Measurements from ENCODE around the gene UROC1. TPM values are rescaled to one million over a fixed set of nuclear protein-coding genes. Genes with fewer than 3 reads are reported as not detected.

Gene UROC1
- total RNA-seq, 3 donors from 2014 or later: not detected

DNA sequence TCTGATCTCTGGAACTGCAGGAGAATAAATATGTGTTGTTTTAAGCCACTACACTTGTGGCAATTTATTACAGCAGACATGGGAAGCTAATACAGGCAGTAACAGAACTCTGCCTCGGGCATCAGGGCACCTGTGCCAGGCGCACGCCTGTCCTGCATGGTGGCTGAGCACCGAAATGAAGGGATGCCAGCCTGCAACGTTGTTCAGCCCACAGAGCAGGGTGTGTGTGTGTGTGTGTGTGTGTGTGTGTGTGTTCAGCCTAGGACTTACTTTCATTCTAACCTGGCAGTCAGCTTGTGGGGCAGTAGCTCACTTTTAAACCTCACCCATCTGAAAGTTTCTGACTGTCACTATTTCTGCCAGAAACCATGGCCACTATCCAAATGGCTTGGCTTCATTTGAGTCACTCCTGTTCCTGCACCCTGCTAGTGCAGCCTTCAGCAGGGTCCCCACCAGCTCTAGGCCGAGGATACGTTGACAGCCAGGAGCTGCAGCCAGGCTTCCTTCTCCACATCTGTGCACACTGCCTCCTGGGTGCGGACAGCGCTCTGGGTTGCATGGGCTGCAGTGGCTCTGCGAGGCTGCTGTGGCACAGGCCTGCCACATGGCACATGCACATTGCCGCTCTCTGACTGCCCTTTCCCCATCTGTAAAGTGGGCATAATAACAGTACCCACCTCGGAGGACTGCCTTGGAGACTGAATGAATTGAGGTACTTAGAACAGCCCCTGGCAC, 4.5 kb downstream of the UROC1 start:
- DNase-seq (peak in 1 of 3 donors; percentile 22), ATAC-seq (no peak)
- intact Hi-C loops (cut with DNase I, micrococcal nuclease): no loop called here
- TF ChIP-seq, protein P1, sequence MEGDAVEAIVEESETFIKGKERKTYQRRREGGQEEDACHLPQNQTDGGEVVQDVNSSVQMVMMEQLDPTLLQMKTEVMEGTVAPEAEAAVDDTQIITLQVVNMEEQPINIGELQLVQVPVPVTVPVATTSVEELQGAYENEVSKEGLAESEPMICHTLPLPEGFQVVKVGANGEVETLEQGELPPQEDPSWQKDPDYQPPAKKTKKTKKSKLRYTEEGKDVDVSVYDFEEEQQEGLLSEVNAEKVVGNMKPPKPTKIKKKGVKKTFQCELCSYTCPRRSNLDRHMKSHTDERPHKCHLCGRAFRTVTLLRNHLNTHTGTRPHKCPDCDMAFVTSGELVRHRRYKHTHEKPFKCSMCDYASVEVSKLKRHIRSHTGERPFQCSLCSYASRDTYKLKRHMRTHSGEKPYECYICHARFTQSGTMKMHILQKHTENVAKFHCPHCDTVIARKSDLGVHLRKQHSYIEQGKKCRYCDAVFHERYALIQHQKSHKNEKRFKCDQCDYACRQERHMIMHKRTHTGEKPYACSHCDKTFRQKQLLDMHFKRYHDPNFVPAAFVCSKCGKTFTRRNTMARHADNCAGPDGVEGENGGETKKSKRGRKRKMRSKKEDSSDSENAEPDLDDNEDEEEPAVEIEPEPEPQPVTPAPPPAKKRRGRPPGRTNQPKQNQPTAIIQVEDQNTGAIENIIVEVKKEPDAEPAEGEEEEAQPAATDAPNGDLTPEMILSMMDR (IDR thresholded peaks at IDR 0.05): no peak
- H3K4me1 ChIP-seq (ENCODE audit: low read depth): no peaks in the 10 kb centered on the region
- no peaks in the 10 kb centered on the region for H3K36me3 ChIP-seq (ENCODE audit: low read depth)
- no peak overlapping the region for H3K4me3 ChIP-seq
- H3K9me3 ChIP-seq: no peaks in the 10 kb centered on the region

DNA sequence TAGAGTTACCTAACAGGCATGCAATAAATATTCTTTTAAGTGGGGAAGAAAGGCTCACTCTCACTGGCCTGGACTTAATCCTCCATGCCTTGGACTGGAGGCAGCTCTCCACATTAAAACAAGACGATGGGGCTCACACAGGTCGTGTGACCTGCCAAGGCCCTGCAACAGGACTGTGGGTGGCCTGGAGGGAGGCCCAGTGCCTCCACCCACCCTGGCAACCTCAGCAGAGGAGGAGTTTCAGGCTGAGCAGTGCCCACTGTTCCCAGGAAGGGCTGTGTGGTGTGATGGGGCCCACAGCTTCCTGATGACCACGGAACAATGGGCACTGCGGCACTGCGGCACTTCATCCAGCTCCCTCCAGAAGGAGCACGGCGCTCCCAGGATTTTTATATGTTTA, 5.5 kb downstream of the UROC1 start:
- intact Hi-C loops (cut with DNase I, micrococcal nuclease): no loop called here
- H3K9me3 ChIP-seq: no peaks in the 10 kb centered on the region
- TF ChIP-seq, protein P1 (IDR thresholded peaks at IDR 0.05): no peak
- DNase-seq (peak in 1 of 3 donors; percentile 28), ATAC-seq (no peak)
- H3K36me3 ChIP-seq (ENCODE audit: low read depth): no peaks in the 10 kb centered on the region
- H3K4me3 ChIP-seq: no peak overlapping the region
- H3K4me1 ChIP-seq (ENCODE audit: low read depth): no peaks in the 10 kb centered on the region

DNA sequence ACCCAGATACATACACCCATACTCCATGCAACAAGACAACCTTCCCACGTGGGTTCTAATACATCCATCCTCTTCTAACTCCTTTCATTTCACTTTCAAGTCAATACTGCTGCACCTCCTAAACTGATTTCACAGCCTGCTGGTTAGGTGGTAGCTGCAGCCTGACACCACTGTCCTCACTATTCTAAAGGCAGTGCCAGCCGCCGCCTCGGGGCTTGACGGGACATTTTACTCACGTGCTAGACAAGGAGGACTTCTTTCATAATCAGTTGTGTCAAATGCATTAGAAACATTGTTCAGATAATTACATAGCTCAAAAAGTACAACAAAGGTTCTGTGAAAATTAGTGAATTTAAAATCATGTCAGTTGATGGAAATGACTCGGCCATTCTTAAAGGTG, 6.3 kb downstream of the UROC1 start:
- Histone ChIP-seq H3K9me3 (no peaks in the 10 kb centered on the region), H3K36me3 (ENCODE audit: low read depth) (no peaks in the 10 kb centered on the region), H3K4me3 (no peak overlapping the region), H3K4me1 (ENCODE audit: low read depth) (no peaks in the 10 kb centered on the region)
- DNase-seq (no peak), ATAC-seq (no peak)
- TF ChIP-seq, protein P1 (IDR thresholded peaks at IDR 0.05): no peak
- intact Hi-C loops (cut with DNase I, micrococcal nuclease): no loop called here

DNA sequence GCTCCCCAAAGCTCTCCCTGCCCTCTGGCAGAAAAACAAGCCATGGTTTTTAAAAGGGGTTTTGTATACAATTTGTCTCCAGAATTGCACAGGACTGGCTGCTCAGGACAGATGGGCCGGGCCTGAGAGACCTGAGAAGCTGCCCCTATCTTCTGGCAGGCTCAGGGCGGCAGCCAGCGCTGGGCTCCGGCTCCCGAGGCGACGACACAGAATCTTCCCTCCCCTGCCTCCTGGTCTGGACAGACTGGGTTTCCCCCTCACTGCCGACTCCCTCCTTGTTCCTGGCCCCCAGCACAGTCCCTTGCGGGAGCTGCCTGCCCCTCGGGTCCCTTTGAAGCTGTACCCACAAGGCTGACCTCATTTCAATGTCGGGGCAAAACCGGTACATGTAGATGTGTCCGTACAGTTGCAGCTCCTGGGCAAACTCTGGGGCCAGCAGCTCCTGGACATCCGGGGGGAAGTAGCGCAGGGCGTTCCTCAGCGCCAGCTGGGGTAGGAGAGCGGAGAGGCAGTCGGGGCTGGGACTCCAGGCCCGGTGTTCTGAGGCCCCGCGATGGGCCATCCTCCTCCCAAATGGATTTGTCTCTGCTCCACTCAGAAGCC, 7.2 kb downstream of the UROC1 start:
- H3K36me3 ChIP-seq (ENCODE audit: low read depth): no peaks in the 10 kb centered on the region
- TF ChIP-seq, protein P1 (IDR thresholded peaks at IDR 0.05): no peak
- no peaks in the 10 kb centered on the region for H3K9me3 ChIP-seq
- DNase-seq: peak in 1 of 3 donors; percentile 27
- no peak for ATAC-seq
- intact Hi-C loops (cut with DNase I, micrococcal nuclease): no loop called here
- no peak overlapping the region for H3K4me3 ChIP-seq
- H3K4me1 ChIP-seq (ENCODE audit: low read depth): no peaks in the 10 kb centered on the region

DNA sequence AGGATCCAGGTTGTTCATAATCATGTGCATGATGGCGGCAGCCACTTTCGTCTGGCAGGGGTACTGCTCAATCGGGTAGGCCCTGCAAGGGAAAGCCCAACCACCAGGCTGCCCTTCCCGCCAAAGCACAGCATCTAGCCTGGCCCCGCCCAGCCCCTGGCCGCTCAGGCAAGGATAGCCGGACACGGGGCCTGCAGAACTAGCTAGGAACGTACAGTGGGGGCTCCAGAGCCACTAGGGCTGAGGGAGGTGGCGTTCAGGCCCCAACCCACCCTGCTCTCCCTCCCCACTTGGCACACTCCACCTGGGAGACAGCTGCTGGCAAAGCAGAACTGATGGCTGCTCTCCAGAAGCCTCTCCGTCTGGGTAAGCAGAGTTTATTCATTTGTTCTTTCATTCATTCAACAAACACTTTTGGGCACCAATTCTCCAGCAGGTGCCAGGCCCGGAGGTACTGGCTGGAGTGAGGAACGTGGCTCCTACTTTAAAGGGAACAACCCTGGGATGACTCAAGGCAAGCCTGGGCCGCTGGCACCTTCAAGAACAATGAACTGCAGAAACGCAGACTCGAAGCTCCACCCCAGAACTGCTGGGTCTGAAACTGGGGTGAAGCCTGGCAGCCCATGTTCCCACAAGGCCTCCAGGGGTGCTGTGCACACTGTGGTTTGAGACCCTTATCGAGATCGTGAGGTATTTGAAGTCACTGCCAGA, 7.8 kb downstream of the UROC1 start:
- TF ChIP-seq, protein P1 (IDR thresholded peaks at IDR 0.05): no peak

More for the DNA sequence above, 7.8 kb downstream of the UROC1 start:
- no peak for DNase-seq
- no peak for ATAC-seq
- Histone ChIP-seq H3K4me1 (ENCODE audit: low read depth) (no peaks in the 10 kb centered on the region), H3K4me3 (no peak overlapping the region), H3K9me3 (no peaks in the 10 kb centered on the region), H3K36me3 (ENCODE audit: low read depth) (no peaks in the 10 kb centered on the region)
- intact Hi-C loops (cut with DNase I, micrococcal nuclease): no loop called here

Data from mucosa of descending colon (tissue), 3 donors.